ENCODE data around the gene KIAA1328.

KIAA1328 gene

GRCh38 chr18:37274309-37275236, 445.6 kb downstream of the KIAA1328 start:
- Histone ChIP-seq H3K27ac (ENCODE audit: low read depth, low read length) (no peak overlapping the region), H3K4me1 (ENCODE audit: control insufficient read depth, insufficient read depth, low read length, unreplicated experiment) (no peaks in the 10 kb centered on the region), H3K79me2 (ENCODE audit: control insufficient read depth, insufficient read depth, low read length, unreplicated experiment) (no peaks in the 10 kb centered on the region), H3K4me3 (ENCODE audit: low read depth, low read length) (no peak overlapping the region), H3K27me3 (ENCODE audit: insufficient read depth, low read length) (peaks cover 79% of the 10 kb centered on the region), H2AFZ (ENCODE audit: low read length, unreplicated experiment) (no peak overlapping the region), H3K36me3 (ENCODE audit: insufficient read depth, low read length) (no peaks in the 10 kb centered on the region)

GRCh38 chr18:37275237-37275741, 446.4 kb downstream of the KIAA1328 start:
- H3K79me2 ChIP-seq (ENCODE audit: control insufficient read depth, insufficient read depth, low read length, unreplicated experiment): no peaks in the 10 kb centered on the region
- no peak overlapping the region for H3K27ac ChIP-seq (ENCODE audit: low read depth, low read length)
- H3K27me3 ChIP-seq (ENCODE audit: insufficient read depth, low read length): peaks cover 87% of the 10 kb centered on the region
- H3K36me3 ChIP-seq (ENCODE audit: insufficient read depth, low read length): no peaks in the 10 kb centered on the region
- H3K4me3 ChIP-seq (ENCODE audit: low read depth, low read length): no peak overlapping the region
- no peaks in the 10 kb centered on the region for H3K4me1 ChIP-seq (ENCODE audit: control insufficient read depth, insufficient read depth, low read length, unreplicated experiment)
- H2AFZ ChIP-seq (ENCODE audit: low read length, unreplicated experiment): no peak overlapping the region

GRCh38 chr18:37276111-37276890, 447.4 kb downstream of the KIAA1328 start:
- H3K27ac ChIP-seq (ENCODE audit: low read depth, low read length): no peak overlapping the region
- no peaks in the 10 kb centered on the region for H3K36me3 ChIP-seq (ENCODE audit: insufficient read depth, low read length)
- no peaks in the 10 kb centered on the region for H3K79me2 ChIP-seq (ENCODE audit: control insufficient read depth, insufficient read depth, low read length, unreplicated experiment)
- no peaks in the 10 kb centered on the region for H3K4me1 ChIP-seq (ENCODE audit: control insufficient read depth, insufficient read depth, low read length, unreplicated experiment)
- no peak overlapping the region for H3K4me3 ChIP-seq (ENCODE audit: low read depth, low read length)
- H3K27me3 ChIP-seq (ENCODE audit: insufficient read depth, low read length): peaks cover 97% of the 10 kb centered on the region
- no peak overlapping the region for H2AFZ ChIP-seq (ENCODE audit: low read length, unreplicated experiment)

- Histone ChIP-seq H3K36me3 (ENCODE audit: insufficient read depth, low read length) (no peaks in the 10 kb centered on the region), H3K4me1 (ENCODE audit: control insufficient read depth, insufficient read depth, low read length, unreplicated experiment) (no peaks in the 10 kb centered on the region), H2AFZ (ENCODE audit: low read length, unreplicated experiment) (no peak overlapping the region), H3K27me3 (ENCODE audit: insufficient read depth, low read length) (peaks cover 98% of the 10 kb centered on the region), H3K79me2 (ENCODE audit: control insufficient read depth, insufficient read depth, low read length, unreplicated experiment) (no peaks in the 10 kb centered on the region), H3K4me3 (ENCODE audit: low read depth, low read length) (no peak overlapping the region), H3K27ac (ENCODE audit: low read depth, low read length) (no peak overlapping the region)
These were observed 448.9 kb downstream of the KIAA1328 start for GRCh38 chr18:37277804-37278203.

Measured in ACC112 (cell line).